Omental fat pad (tissue), 4 donors: Measurements from ENCODE around the gene TBC1D5. TPM values are rescaled to one million over a fixed set of nuclear protein-coding genes. Genes with fewer than 3 reads are reported as not detected.
"Not testable (repeated sequence)": the region's sequence is repeated elsewhere in the genome, so short reads cannot be mapped to it uniquely, and the experiment has no call there.

Experiments used
- ATAC-seq: fragments of 150-250 bp; one replicate; pipeline ENCODE4 v1.9.1; 2016; ENCODE audit warnings: mild to moderate bottlenecking, moderate library complexity; ENCODE audit not compliant: low FRiP score
- DNase-seq: peaks from one replicate; pipeline ENCODE4 v3.0.0-alpha.2; 2019; ENCODE audit warnings: low spot score
- total RNA-seq, 4 donors: library from RNA; depleted of rRNA; stranded (reverse); fragments of >200 nt; gene quantifications; one replicate each; pipeline ENCODE4 v1.1.0, GENCODE V29; 2016
- TF ChIP-seq, protein P1 (sequence below), 3 donors: fragments of 450-650 bp; IDR thresholded peaks; one replicate each; pipeline ENCODE4 v1.5.1; 2016 to 2017; ENCODE audit warnings: antibody characterized with exemption in 3 of 3, mild to moderate bottlenecking in 3 of 3, moderate library complexity in 2 of 3

Gene TBC1D5
- total RNA-seq, 4 donors from 2014 or later = 56.8 to 92.5 (median 74.8) TPM

DNA sequence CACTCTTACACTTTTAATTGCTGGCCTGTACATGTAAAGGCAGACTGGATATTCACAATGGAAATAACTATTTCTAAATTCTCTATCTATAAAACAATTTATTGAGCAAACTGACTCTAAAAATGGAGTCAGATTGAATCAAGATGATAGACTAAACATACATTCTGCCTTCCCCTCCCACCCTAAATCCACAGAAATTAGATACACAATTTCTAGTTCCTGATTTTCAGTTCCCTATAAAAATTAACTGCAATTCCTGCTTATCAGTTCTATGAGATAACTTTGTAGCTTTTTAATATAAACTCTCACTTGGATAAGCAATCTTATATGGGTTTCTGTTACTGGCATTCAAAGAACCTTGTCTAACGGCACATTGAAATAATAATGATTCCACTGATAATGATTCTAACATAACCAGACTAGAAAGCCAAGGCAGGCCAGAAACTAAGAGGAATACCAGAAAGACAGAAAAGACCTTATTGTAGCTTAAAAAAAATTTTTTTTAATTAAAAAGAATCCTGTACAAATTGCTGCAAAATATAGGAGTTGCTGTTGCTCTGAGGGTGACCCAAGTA, 33.1 kb downstream of the TBC1D5 start:
- TF ChIP-seq, protein P1, sequence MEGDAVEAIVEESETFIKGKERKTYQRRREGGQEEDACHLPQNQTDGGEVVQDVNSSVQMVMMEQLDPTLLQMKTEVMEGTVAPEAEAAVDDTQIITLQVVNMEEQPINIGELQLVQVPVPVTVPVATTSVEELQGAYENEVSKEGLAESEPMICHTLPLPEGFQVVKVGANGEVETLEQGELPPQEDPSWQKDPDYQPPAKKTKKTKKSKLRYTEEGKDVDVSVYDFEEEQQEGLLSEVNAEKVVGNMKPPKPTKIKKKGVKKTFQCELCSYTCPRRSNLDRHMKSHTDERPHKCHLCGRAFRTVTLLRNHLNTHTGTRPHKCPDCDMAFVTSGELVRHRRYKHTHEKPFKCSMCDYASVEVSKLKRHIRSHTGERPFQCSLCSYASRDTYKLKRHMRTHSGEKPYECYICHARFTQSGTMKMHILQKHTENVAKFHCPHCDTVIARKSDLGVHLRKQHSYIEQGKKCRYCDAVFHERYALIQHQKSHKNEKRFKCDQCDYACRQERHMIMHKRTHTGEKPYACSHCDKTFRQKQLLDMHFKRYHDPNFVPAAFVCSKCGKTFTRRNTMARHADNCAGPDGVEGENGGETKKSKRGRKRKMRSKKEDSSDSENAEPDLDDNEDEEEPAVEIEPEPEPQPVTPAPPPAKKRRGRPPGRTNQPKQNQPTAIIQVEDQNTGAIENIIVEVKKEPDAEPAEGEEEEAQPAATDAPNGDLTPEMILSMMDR (IDR thresholded peaks at IDR 0.05) = no peak
- no peak for ATAC-seq
- DNase-seq = no peak

DNA sequence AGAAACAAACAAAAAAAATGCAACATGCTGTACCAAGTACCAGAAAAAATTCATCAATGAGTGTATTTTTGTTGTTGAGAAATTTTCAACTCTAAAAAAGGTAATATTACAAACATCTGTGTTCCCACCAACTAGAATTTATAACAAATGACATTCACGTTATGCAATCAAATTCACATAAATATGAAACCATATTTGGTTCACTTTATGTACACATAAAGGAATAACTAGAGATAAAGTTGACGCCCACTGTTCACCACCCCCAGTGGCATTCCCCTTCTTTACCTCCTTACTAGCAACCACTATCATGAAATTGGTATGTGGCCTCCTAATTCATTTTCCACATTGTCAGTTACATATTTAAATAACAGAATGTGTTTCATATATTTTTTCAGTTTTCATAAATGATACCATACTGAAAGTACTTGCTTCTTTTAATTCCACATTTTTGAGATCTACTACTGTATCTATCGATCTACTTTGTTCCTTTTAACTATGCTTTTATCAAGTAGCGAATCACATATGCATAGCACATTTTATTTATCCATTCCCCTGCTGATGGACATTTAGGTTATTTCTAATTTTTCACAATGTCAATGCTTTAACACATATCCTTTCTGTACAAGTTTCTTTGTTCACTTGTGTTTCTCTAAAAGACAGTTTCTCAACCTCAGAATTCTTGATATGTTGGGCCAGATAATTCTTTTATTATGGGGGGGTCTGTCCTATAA, 34.5 kb downstream of the TBC1D5 start:
- DNase-seq (no peak), ATAC-seq (no peak)
- TF ChIP-seq, protein P1 (IDR thresholded peaks at IDR 0.05) = no peak

DNA sequence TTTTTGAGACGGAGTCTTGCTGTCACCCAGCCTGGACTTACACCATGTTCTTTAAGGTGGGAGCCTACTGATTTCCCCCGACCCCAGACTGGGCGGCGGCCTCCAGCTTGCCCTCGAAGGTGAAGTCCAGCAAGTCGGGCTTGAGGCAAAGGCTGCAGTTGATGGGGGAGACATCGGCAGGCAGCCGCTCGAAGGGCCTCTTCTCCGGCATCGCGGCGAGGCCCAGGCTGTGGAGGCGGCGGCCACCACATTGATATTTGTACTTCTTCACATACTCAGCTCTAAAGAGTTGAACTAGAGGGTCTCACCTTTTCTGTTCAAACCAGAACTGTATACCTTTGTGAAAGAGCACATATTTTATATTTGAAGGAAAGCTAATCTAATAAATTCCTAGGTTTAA, 36.4 kb downstream of the TBC1D5 start:
- not testable (repeated sequence) for DNase-seq, ATAC-seq

DNA sequence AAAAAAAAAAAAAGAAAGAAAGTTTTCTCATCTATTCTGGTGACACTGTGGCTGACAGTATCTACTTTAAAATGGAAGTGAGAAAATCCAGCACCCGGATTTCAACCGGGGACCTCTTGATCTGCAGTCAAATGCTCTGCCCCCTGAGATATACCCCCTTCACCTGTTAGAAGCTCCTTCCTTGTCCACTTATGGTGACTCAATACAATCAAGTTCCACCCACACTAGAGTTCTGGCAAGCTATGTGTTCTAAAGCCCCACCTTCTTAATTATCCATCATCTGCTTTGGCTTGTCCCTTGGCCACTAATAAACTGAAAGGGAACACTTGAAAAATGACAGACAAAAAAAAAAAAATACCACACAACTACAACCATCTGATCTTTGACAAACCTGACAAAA, 42.6 kb downstream of the TBC1D5 start:
- not testable (repeated sequence) for DNase-seq, ATAC-seq

DNA sequence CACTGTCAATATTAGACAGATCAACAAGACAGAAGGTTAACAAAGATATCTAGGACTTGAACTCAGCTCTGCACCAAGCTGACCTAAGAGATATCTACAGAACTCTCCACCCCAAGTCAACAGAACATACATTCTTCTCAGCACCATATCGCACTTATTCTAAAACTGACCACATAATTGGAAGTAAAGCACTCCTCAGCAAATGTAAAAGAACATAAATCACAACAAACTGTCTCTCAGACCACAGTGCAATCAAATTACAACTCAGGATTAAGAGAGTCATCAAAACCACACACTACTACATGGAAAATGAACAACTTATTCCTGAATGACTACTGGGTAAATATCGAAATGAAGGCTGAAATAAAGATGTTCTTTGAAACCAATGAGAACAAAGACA, 46.8 kb downstream of the TBC1D5 start:
- ATAC-seq, DNase-seq: not testable (repeated sequence)

GRCh38 chr3:17693670-17693999, 48.8 kb downstream of the TBC1D5 start:
- not testable (repeated sequence) for DNase-seq, ATAC-seq

- not testable (repeated sequence) for ATAC-seq
Observed at GRCh38 chr3:17692846-17693669, 49.4 kb downstream of the TBC1D5 start.

DNA sequence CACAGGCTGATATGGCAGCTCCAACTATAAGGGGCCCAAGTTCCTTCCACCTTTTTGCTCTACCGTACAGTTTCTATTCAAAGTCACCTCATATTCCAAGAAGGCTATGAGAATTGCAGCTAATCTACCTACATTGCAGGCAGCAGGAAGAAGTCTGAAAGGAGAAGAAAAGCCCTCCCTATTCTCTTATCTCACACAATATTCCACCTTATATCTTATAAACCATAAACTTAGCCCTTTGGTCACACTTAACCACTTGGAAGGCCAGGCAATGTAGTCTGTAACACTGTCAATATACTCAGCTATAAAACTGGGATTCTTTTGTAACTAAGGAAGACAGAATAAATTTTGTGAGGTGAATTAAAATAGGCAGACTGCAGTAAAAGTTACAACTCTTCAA, 54.9 kb downstream of the TBC1D5 start:
- TF ChIP-seq, protein P1 (IDR thresholded peaks at IDR 0.05) = no peak
- ATAC-seq (no peak), DNase-seq (no peak)

More at GRCh38 chr3:17692846-17693669, 49.4 kb downstream of the TBC1D5 start:
- DNase-seq = not testable (repeated sequence)

DNA sequence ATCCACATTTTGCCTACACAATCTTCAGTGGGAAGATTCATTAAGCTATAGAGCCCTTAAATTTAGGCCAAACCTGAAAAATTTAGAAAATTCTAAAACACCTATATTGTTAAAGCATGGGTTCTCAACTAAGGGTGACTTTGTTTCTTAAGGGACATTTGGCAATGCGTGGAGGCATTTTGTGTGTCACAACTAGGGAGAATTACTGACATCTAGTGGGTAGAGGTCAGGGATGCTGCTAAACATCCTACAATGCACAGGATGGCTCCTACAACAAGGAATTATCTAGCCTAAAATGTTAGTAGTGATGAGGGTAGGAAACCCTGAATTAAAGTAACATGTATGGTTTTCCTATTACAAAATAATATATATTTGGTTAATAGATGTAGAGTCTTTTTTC, 55.8 kb downstream of the TBC1D5 start:
- DNase-seq (no peak), ATAC-seq (no peak)
- TF ChIP-seq, protein P1 (IDR thresholded peaks at IDR 0.05) = no peak
